Measurements from ENCODE around the gene BMPR1B. TPM values are rescaled to one million over a fixed set of nuclear protein-coding genes. Genes with fewer than 3 reads are reported as not detected.

The BMPR1B gene
- total RNA-seq, 1 experiment from 2014 or later, result 0.62 TPM

DNA sequence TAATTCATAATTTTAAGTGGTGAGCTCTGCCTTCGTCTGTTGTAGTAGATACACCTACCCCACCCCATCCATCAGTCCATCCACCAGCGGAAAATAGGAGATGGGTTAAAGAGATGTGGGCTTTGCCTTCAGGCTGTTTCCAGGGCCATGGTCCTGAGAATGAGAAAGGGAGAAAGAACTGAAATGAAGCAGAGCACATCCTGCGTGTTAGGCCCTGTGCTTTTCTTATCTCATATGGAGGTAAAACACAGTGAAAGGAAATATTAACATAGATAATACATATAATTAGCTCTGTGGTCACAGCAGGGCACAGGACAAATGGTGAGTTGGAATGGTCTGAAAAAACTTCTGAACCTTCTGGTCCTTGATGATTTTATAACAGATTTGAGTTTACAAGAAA lies 393.5 kb downstream of the BMPR1B start:
- no peak overlapping the region for H3K27ac ChIP-seq (ENCODE audit: low read length)
- ATAC-seq, result no peak
- TF ChIP-seq, protein P1, sequence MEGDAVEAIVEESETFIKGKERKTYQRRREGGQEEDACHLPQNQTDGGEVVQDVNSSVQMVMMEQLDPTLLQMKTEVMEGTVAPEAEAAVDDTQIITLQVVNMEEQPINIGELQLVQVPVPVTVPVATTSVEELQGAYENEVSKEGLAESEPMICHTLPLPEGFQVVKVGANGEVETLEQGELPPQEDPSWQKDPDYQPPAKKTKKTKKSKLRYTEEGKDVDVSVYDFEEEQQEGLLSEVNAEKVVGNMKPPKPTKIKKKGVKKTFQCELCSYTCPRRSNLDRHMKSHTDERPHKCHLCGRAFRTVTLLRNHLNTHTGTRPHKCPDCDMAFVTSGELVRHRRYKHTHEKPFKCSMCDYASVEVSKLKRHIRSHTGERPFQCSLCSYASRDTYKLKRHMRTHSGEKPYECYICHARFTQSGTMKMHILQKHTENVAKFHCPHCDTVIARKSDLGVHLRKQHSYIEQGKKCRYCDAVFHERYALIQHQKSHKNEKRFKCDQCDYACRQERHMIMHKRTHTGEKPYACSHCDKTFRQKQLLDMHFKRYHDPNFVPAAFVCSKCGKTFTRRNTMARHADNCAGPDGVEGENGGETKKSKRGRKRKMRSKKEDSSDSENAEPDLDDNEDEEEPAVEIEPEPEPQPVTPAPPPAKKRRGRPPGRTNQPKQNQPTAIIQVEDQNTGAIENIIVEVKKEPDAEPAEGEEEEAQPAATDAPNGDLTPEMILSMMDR (IDR thresholded peaks at IDR 0.05), result no peak
- TF ChIP-seq TCF7L2 (IDR thresholded peaks at IDR 0.05; ENCODE audit: low read depth, low read length) (no peak), POLR2AphosphoS5 (IDR thresholded peaks at IDR 0.05; ENCODE audit: low read depth, low read length) (no peak), SIN3A (IDR thresholded peaks at IDR 0.05; ENCODE audit: borderline replicate concordance, insufficient read depth, low read depth, low read length) (no peak)
- TF ChIP-seq, protein P2, sequence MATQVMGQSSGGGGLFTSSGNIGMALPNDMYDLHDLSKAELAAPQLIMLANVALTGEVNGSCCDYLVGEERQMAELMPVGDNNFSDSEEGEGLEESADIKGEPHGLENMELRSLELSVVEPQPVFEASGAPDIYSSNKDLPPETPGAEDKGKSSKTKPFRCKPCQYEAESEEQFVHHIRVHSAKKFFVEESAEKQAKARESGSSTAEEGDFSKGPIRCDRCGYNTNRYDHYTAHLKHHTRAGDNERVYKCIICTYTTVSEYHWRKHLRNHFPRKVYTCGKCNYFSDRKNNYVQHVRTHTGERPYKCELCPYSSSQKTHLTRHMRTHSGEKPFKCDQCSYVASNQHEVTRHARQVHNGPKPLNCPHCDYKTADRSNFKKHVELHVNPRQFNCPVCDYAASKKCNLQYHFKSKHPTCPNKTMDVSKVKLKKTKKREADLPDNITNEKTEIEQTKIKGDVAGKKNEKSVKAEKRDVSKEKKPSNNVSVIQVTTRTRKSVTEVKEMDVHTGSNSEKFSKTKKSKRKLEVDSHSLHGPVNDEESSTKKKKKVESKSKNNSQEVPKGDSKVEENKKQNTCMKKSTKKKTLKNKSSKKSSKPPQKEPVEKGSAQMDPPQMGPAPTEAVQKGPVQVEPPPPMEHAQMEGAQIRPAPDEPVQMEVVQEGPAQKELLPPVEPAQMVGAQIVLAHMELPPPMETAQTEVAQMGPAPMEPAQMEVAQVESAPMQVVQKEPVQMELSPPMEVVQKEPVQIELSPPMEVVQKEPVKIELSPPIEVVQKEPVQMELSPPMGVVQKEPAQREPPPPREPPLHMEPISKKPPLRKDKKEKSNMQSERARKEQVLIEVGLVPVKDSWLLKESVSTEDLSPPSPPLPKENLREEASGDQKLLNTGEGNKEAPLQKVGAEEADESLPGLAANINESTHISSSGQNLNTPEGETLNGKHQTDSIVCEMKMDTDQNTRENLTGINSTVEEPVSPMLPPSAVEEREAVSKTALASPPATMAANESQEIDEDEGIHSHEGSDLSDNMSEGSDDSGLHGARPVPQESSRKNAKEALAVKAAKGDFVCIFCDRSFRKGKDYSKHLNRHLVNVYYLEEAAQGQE (IDR thresholded peaks at IDR 0.05; ENCODE audit: insufficient read depth in 1 of 2, low read depth in 2 of 2, low read length in 1 of 2), result no peak
- ChIA-PET CTCF (no interaction called here), POLR2A (no interaction called here)
- no peaks in the 10 kb centered on the region for H3K9me3 ChIP-seq (ENCODE audit: control insufficient read depth, insufficient read depth, low read depth, low read length)
- no peak overlapping the region for H3K4me3 ChIP-seq (ENCODE audit: low read depth in 2 of 2, low read length in 2 of 2)
- H3K4me1 ChIP-seq (ENCODE audit: control insufficient read depth, insufficient read depth, low read length), result no peaks in the 10 kb centered on the region; the same call in 1 of the 2 replicates
- DNase-seq (ENCODE audit: low read depth, low spot score), result no peak
- no peaks in the 10 kb centered on the region for H3K27me3 ChIP-seq (ENCODE audit: control insufficient read depth, insufficient read depth, low read length)
- no TSS peak for BruUV-seq (replicated peaks)
- in situ Hi-C loops (cut with HindIII; ENCODE audit: low pct_unique_long_range_greater_than_20kb, low sequenced_read_pairs) (no loop called here), intact Hi-C loops (cut with micrococcal nuclease; ENCODE audit: unreplicated experiment) (no loop called here)
- H3K36me3 ChIP-seq (ENCODE audit: control insufficient read depth, insufficient read depth, low read length), result no peaks in the 10 kb centered on the region

DNA sequence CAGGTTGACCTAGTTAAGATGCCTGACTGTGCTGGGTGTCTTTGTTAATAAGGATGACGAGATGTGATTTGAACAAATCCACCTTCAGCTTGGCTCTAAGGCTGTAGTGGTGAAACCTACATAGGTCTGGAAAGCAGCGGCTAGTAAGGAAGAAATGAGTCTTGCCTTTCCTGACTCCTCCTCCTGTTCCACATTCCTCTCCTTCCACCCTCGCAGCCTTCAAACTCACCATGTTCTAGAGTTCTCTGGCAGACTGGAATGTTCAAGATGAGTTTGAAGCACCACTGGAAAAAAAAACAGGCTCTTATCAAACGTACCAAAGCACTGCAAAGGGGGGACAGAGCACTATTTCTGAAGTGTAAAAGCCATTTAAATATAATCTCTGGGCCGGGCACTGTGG lies 395.4 kb downstream of the BMPR1B start:
- TF ChIP-seq SIN3A (IDR thresholded peaks at IDR 0.05; ENCODE audit: borderline replicate concordance, insufficient read depth, low read depth, low read length) (no peak), POLR2AphosphoS5 (IDR thresholded peaks at IDR 0.05; ENCODE audit: low read depth, low read length) (no peak), TCF7L2 (IDR thresholded peaks at IDR 0.05; ENCODE audit: low read depth, low read length) (no peak)
- TF ChIP-seq, protein P2 (IDR thresholded peaks at IDR 0.05; ENCODE audit: insufficient read depth in 1 of 2, low read depth in 2 of 2, low read length in 1 of 2), result no peak
- TF ChIP-seq, protein P1 (IDR thresholded peaks at IDR 0.05), result no peak
- H3K4me1 ChIP-seq (ENCODE audit: control insufficient read depth, insufficient read depth, low read length), result no peaks in the 10 kb centered on the region; the same call in 1 of the 2 replicates
- H3K27me3 ChIP-seq (ENCODE audit: control insufficient read depth, insufficient read depth, low read length), result no peaks in the 10 kb centered on the region
- ATAC-seq, result no peak
- DNase-seq (ENCODE audit: low read depth, low spot score), result no peak
- intact Hi-C loops (cut with micrococcal nuclease; ENCODE audit: unreplicated experiment), result no loop called here
- in situ Hi-C loops (cut with HindIII; ENCODE audit: low pct_unique_long_range_greater_than_20kb, low sequenced_read_pairs), result no loop called here
- no peaks in the 10 kb centered on the region for H3K9me3 ChIP-seq (ENCODE audit: control insufficient read depth, insufficient read depth, low read depth, low read length)
- ChIA-PET CTCF (no interaction called here), POLR2A (no interaction called here)
- no TSS peak for BruUV-seq (replicated peaks)
- no peak overlapping the region for H3K27ac ChIP-seq (ENCODE audit: low read length)
- H3K4me3 ChIP-seq (ENCODE audit: low read depth in 2 of 2, low read length in 2 of 2), result no peak overlapping the region
- H3K36me3 ChIP-seq (ENCODE audit: control insufficient read depth, insufficient read depth, low read length), result no peaks in the 10 kb centered on the region
